GM23338 (cell line): Measurements from ENCODE around the gene LUZP2.

Experiments used
- CREB1 ChIP-seq: fragments of 250-450 bp; sonication (Bioruptor Pico); IDR thresholded peaks from 2 replicates; pipeline ENCODE4 v1.5.0; 2020; ENCODE audit warnings: low read depth, mild to moderate bottlenecking, moderate library complexity
- CTCF ChIP-seq, 2 experiments: fragments of 200-600 bp in 1 of 2; sonication (generic) in 1 of 2; conservative IDR thresholded peaks; 2 replicates each; pipeline versions ENCODE4 v1.5.1 to v1.6.1; 2016 to 2017; ENCODE audit warnings: antibody characterized with exemption in 2 of 2, low read depth in 2 of 2, mild to moderate bottlenecking in 2 of 2, moderate library complexity in 1 of 2
- EZH2 ChIP-seq: fragments of 200-600 bp; sonication (generic); IDR thresholded peaks from one replicate; pipeline ENCODE4 v1.8.0; 2017; ENCODE audit warnings: antibody characterized with exemption, mild to moderate bottlenecking, low read depth; ENCODE audit not compliant: unreplicated experiment
- EZH2phosphoT487 ChIP-seq: fragments of 200-600 bp; sonication (generic); IDR thresholded peaks from one replicate; pipeline ENCODE4 v1.8.1; 2018; ENCODE audit warnings: antibody characterized with exemption; ENCODE audit not compliant: unreplicated experiment
- JUNB ChIP-seq: IDR thresholded peaks from one replicate; pipeline ENCODE4 v1.6.1; 2016; ENCODE audit warnings: antibody characterized with exemption; ENCODE audit not compliant: unreplicated experiment
- NANOG ChIP-seq: IDR thresholded peaks from 2 replicates; pipeline ENCODE4 v1.6.1; 2016; ENCODE audit warnings: antibody characterized with exemption, borderline replicate concordance
- POLR2AphosphoS5 ChIP-seq: IDR thresholded peaks from 2 replicates; pipeline ENCODE4 v1.6.1; 2016; ENCODE audit warnings: antibody characterized with exemption, low read depth
- REST ChIP-seq: IDR thresholded peaks from one replicate; pipeline ENCODE4 v1.6.1; 2018; ENCODE audit warnings: antibody characterized with exemption; ENCODE audit not compliant: unreplicated experiment
- ZNF114 ChIP-seq: fragments of 250-450 bp; sonication (Bioruptor Pico); IDR thresholded peaks from 2 replicates; pipeline ENCODE4 v1.5.0; 2020; ENCODE audit warnings: mild to moderate bottlenecking, moderate library complexity

DNA sequence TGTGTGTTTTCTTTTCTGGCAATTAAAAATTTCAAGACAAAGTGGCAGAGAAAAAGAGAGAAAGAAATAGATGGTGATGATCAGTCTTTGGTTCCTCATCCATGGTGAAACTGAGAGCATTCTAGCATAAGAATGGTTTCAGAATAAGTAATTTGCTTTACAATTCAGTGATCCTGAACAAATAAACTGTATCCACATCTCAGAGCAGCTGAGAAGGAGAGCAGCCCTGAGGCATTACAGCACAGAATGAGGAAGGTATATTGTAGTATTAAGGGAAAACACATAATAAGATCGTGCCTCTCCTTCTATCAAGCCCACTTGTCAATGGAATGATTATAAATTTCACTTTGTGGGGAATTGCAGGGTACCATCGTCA, 17.4 kb downstream of the LUZP2 start:
- TF ChIP-seq REST (no peak), CTCF (conservative IDR thresholded peaks at IDR 0.05; ENCODE audit: low read depth in 2 of 2) (no peak), POLR2AphosphoS5 (no peak), EZH2 (no peak), EZH2phosphoT487 (no peak), NANOG (no peak), JUNB (no peak), CREB1 (CRISPR knock-in tag) (no peak), ZNF114 (CRISPR knock-in tag) (no peak)
